Mammary epithelial cell (primary cell): ENCODE measurements around the gene MYL9.

Experiments used
- EZH2 ChIP-seq: IDR thresholded peaks from 2 replicates; pipeline ENCODE4 v1.6.1; 2012; ENCODE audit warnings: low read length, inconsistent platforms, borderline replicate concordance
- TF ChIP-seq, protein P1 (sequence below), 2 donors: IDR thresholded peaks in 1 of 2; conservative IDR thresholded peaks in 1 of 2; 2 replicates each; pipeline ENCODE4 v1.5.1; 2011 to 2012; ENCODE audit warnings: inconsistent platforms in 2 of 2, low read length in 2 of 2, mild to moderate bottlenecking in 2 of 2, control low read depth in 1 of 2, low read depth in 1 of 2; ENCODE audit not compliant: insufficient read depth in 1 of 2; ENCODE audit errors: extremely low read depth in 1 of 2

DNA sequence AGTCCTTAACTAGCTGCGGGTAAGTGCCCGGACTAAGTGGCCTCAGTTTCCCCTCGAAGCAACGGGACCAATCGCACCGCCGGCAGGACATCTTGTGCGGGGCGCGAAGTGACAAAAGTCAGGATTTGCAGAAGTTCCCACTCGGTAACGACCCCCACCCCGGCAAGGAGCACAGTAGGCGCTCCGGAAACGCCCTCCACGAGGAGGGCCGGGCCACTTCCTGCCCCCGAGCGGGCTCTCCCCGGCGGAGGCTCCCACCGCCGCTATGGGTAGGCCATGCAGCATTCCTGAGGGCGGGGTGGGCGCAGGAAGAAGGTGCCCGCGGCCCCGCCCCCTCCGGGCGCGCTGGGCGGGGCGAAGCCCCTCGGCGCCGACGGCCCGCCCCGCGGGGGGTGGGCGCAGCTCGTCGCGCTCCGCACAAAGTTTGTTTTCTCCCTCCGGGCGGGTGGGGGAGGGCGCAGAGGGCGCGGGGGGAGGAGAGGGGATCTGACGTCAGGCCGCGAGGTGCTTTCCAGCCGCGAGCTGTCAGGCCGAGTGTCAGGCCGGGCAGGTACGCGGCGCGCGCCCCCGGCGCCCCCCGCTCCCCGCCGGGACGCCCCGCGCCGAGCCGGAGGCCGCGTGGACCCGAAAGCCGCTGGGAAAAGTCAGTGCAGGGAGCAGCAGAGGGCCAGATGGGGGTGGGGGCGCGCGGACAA lies 31.9 kb downstream of the MYL9 start, which contains the start of gene TGIF2:
- TF ChIP-seq, protein P1, sequence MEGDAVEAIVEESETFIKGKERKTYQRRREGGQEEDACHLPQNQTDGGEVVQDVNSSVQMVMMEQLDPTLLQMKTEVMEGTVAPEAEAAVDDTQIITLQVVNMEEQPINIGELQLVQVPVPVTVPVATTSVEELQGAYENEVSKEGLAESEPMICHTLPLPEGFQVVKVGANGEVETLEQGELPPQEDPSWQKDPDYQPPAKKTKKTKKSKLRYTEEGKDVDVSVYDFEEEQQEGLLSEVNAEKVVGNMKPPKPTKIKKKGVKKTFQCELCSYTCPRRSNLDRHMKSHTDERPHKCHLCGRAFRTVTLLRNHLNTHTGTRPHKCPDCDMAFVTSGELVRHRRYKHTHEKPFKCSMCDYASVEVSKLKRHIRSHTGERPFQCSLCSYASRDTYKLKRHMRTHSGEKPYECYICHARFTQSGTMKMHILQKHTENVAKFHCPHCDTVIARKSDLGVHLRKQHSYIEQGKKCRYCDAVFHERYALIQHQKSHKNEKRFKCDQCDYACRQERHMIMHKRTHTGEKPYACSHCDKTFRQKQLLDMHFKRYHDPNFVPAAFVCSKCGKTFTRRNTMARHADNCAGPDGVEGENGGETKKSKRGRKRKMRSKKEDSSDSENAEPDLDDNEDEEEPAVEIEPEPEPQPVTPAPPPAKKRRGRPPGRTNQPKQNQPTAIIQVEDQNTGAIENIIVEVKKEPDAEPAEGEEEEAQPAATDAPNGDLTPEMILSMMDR (conservative IDR thresholded peaks at IDR 0.05 in 1 of 2, IDR thresholded peaks at IDR 0.05 in 1 of 2; ENCODE audit: extremely low read depth in 1 of 2, insufficient read depth in 1 of 2, low read depth in 1 of 2, low read length in 2 of 2): no peak
- TF ChIP-seq EZH2: no peak
